ENCODE measurements around the gene LRFN4.

The LRFN4 gene

GRCh38 chr11:66906061-66906733 lies 49.3 kb downstream of the LRFN4 start:
- no peak overlapping the region for H3K27ac Mint-ChIP-seq

DNA sequence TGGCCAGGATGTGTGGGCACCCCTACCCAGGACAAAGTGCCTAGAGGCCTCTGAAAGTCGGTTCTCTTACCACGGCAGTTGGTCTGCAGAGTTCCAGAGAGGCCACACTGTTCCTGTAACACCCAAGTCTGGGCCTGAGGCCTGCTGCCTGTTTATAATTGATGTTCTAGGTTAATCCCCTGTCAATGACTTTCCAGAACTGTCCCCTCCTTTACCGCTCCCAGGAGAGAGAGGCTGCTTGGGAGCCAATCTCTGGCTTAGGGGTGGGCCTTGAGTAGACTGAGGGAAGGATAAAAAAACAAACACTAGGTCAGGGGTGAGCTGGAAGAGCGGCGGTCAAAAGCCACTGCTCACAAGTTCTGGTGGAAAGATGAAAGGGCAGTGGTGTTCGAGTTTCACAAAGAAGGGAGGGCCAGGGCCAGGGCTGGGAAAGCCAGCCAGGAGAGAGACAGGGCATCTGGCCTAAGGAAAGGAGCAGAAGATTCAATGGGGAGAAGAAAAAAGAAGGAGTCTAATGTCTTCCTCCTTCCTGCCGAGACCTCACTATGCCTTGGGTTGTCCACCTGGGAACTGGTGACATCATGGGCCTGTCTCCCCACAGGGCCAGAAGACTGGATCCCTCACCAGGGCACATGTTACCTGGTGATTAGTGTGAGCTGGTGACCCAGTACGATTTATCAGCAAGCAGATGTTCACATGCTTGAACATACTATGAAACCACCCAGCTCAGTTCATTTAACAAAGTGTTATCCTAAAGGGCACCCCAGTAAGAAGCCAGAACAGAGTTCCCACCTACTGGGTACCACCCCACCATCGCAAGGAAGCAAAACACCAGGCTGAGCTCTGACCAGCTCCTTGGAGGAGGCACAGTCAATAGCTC lies 51.1 kb downstream of the LRFN4 start:
- Mint-ChIP-seq H3K36me3 (no peaks in the 10 kb centered on the region), H3K9me3 (no peaks in the 10 kb centered on the region), H3K27me3 (no peaks in the 10 kb centered on the region), H3K4me1 (no peaks in the 10 kb centered on the region), H3K4me3 (no peak overlapping the region), H3K27ac (no peak overlapping the region)

More at GRCh38 chr11:66906061-66906733, 49.3 kb downstream of the LRFN4 start:
- H3K4me3 Mint-ChIP-seq: no peak overlapping the region
- no peaks in the 10 kb centered on the region for H3K27me3 Mint-ChIP-seq
- no peaks in the 10 kb centered on the region for H3K36me3 Mint-ChIP-seq
- no peaks in the 10 kb centered on the region for H3K4me1 Mint-ChIP-seq
- H3K9me3 Mint-ChIP-seq: no peaks in the 10 kb centered on the region

GRCh38 chr11:66909181-66909580 lies 52.3 kb downstream of the LRFN4 start:
- no peaks in the 10 kb centered on the region for H3K36me3 Mint-ChIP-seq
- H3K27me3 Mint-ChIP-seq: no peaks in the 10 kb centered on the region
- no peaks in the 10 kb centered on the region for H3K9me3 Mint-ChIP-seq
- H3K4me1 Mint-ChIP-seq: no peaks in the 10 kb centered on the region
- H3K27ac Mint-ChIP-seq: no peak overlapping the region
- H3K4me3 Mint-ChIP-seq: no peak overlapping the region

- Mint-ChIP-seq H3K4me1 (no peaks in the 10 kb centered on the region), H3K36me3 (no peaks in the 10 kb centered on the region), H3K9me3 (no peaks in the 10 kb centered on the region), H3K27ac (no peak overlapping the region), H3K27me3 (no peaks in the 10 kb centered on the region), H3K4me3 (no peak overlapping the region)
Measured at GRCh38 chr11:66910016-66910415, 53.2 kb downstream of the LRFN4 start.
